ENCODE measurements around the gene F2RL1. TPM values are rescaled to one million over a fixed set of nuclear protein-coding genes. Genes with fewer than 3 reads are reported as not detected.
"Not testable (repeated sequence)": the region's sequence is repeated elsewhere in the genome, so short reads cannot be mapped to it uniquely, and the experiment has no call there.

F2RL1 gene, protein sequence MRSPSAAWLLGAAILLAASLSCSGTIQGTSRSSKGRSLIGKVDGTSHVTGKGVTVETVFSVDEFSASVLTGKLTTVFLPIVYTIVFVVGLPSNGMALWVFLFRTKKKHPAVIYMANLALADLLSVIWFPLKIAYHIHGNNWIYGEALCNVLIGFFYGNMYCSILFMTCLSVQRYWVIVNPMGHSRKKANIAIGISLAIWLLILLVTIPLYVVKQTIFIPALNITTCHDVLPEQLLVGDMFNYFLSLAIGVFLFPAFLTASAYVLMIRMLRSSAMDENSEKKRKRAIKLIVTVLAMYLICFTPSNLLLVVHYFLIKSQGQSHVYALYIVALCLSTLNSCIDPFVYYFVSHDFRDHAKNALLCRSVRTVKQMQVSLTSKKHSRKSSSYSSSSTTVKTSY
- 24.1 and 25.5 TPM in 2 replicates for total RNA-seq

DNA sequence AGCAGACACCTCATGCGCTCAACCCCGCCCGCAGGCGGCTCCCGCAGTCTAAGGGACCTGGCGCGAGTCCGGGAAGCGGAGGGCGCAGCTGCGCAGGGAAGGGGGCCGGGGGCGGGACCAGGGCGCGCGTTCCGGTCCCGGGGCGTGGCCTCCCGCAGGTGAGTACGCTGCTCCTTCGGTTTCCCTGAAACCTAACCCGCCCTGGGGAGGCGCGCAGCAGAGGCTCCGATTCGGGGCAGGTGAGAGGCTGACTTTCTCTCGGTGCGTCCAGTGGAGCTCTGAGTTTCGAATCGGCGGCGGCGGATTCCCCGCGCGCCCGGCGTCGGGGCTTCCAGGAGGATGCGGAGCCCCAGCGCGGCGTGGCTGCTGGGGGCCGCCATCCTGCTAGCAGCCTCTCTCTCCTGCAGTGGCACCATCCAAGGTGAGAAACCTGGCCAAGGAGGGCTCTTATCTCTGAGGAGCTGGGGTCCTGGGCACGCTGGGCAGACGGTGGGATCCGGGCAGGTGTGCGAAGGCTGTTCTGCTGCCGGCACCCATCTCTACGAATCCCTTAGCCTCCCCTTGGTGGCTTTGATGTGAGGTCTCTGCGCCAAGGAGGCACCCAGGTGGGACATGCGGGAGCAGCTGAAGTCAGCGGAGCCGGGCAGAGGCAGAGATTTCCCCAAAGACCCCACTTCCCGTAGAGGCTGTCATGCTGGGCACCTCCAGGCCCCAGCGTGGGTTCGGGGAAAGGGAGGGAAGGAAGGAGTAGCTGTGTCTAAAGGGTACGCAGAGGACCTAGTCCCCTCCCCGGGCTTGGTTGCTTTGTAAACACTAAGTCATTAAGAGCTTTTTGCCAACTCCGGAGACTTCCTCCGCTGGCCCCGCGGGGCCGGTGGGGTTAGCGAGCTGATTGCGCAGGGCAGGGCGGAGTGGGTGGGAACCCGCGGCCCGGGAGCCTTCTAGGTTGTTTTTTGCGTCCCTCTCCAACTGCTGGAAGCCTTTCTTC is at the start of gene F2RL1:
F2RL1 (plus strand) TSS at position 187 of the 988 bp plus-strand sequence; CDS start at position 340, 153 bp downstream.
- TF ChIP-seq, protein P1, sequence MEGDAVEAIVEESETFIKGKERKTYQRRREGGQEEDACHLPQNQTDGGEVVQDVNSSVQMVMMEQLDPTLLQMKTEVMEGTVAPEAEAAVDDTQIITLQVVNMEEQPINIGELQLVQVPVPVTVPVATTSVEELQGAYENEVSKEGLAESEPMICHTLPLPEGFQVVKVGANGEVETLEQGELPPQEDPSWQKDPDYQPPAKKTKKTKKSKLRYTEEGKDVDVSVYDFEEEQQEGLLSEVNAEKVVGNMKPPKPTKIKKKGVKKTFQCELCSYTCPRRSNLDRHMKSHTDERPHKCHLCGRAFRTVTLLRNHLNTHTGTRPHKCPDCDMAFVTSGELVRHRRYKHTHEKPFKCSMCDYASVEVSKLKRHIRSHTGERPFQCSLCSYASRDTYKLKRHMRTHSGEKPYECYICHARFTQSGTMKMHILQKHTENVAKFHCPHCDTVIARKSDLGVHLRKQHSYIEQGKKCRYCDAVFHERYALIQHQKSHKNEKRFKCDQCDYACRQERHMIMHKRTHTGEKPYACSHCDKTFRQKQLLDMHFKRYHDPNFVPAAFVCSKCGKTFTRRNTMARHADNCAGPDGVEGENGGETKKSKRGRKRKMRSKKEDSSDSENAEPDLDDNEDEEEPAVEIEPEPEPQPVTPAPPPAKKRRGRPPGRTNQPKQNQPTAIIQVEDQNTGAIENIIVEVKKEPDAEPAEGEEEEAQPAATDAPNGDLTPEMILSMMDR (IDR thresholded peaks at IDR 0.05; ENCODE audit: insufficient read depth, low read length, severe bottlenecking), result peak; percentile 2
- FAIRE-seq (no peak), DNase-seq (ENCODE audit: low read depth) (peak; percentile 90)
- no peaks in the 10 kb centered on the region for H3K27me3 ChIP-seq (ENCODE audit: control insufficient read depth, insufficient read depth, low read length)
- H3K4me3 ChIP-seq (ENCODE audit: low read depth, low read length), result peak within 1 kb of the TSS; percentile 77
- H3K36me3 ChIP-seq (ENCODE audit: control insufficient read depth, insufficient read depth, low read length), result no peaks in the 10 kb centered on the region

DNA sequence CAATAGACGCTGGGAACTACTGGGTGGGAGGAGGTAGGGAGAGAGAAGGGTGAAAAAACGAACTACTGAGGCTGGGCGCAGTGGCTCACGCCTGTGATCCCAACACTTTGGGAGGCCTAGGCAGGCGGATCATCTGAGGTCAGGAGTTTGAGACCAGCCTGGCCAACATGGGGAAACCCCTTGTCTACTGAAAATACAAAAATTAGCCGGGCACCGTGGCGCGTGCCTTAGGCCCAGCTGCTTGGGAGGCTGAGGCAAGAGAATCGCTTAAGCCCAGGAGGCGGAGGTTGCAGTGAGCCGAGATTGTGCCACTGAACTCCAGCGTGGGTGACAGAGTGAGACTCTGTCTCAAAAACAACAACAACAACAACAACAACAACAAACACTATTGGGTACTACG is 47.8 kb upstream of the F2RL1 start:
- not testable (repeated sequence) for H3K4me3 ChIP-seq (ENCODE audit: low read depth, low read length); H3K27me3 ChIP-seq (ENCODE audit: control insufficient read depth, insufficient read depth, low read length); FAIRE-seq; DNase-seq (ENCODE audit: low read depth); H3K36me3 ChIP-seq (ENCODE audit: control insufficient read depth, insufficient read depth, low read length)

DNA sequence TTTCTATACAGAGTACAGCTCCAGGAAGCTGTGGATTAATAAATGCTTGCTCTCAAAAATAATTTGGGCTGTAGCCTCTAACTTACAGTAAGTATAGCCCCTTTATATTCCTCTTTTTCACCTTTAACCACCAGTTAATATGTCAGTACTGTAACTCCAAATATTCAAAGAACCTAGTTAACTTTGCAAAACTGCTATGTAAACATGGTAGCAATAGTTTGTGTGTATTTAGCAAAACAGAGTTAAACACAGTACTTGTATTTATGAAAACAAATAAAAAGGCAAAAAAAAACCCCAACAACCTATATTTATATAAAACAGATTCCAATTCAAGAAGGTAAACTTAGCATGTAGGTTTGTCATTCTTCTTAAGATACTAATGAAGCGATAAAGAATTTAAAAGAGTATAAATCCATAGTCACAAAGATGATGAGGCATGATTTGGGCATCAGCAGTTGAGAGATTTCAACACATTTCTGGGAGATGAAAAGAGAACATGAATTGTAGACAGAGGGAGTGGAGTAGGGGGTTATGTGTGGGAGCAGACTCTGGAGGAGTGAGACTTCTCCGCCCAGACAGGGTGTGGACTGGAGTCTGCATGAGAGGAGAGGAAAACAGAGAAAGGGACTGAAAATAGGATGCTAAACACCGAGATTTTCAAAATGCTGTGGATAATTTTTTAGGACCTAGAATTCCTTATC is 47.0 kb upstream of the F2RL1 start:
- TF ChIP-seq, protein P1 (IDR thresholded peaks at IDR 0.05; ENCODE audit: insufficient read depth, low read length, severe bottlenecking), result no peak
- no peak for DNase-seq (ENCODE audit: low read depth)
- Histone ChIP-seq H3K4me3 (ENCODE audit: low read depth, low read length) (no peak overlapping the region), H3K36me3 (ENCODE audit: control insufficient read depth, insufficient read depth, low read length) (no peaks in the 10 kb centered on the region), H3K27me3 (ENCODE audit: control insufficient read depth, insufficient read depth, low read length) (no peaks in the 10 kb centered on the region)
- FAIRE-seq, result no peak

DNA sequence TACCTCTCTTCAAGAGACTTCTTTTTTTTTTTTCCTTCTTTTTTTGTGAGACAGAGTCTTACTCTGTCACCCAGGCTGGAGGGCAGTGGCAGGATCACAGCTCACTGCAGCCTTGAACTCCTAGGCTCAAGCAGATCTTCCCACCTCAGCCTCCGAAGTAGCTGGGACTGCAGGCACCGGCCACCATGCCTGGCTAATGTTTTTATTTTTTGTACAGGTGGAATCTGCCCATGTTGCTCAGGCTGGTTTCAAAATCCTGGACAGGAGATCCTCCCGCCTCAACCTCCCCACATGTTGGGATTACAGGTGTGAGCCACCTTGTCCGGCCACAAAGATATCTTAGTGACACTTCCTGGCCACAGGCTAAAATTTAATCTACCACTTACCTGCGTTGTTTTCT is 42.9 kb upstream of the F2RL1 start:
- H3K36me3 ChIP-seq (ENCODE audit: control insufficient read depth, insufficient read depth, low read length), result no peaks in the 10 kb centered on the region
- H3K4me3 ChIP-seq (ENCODE audit: low read depth, low read length), result no peak overlapping the region
- TF ChIP-seq, protein P1 (IDR thresholded peaks at IDR 0.05; ENCODE audit: insufficient read depth, low read length, severe bottlenecking), result no peak
- FAIRE-seq (no peak), DNase-seq (ENCODE audit: low read depth) (no peak)
- H3K27me3 ChIP-seq (ENCODE audit: control insufficient read depth, insufficient read depth, low read length), result no peaks in the 10 kb centered on the region

DNA sequence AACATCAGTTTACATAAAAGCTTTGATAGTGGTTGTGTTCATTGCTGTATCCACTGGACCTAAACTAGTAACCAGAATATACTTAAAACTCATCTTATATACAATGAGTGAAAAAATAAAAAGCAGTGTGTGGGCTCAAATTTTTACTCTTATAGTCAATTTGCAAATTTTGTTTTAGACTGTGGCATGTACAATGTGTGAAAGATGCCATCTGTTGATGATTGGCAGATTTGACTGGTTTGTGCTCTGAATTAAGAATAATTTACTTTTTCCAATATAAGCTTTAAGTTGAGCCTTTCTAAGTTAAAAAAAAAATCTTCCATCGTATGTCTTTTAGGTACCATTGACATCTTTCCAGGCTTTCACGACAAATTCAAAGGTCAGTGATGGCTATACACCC is 42.4 kb upstream of the F2RL1 start:
- DNase-seq (ENCODE audit: low read depth), result no peak
- no peaks in the 10 kb centered on the region for H3K27me3 ChIP-seq (ENCODE audit: control insufficient read depth, insufficient read depth, low read length)
- H3K4me3 ChIP-seq (ENCODE audit: low read depth, low read length), result no peak overlapping the region
- no peak for FAIRE-seq
- TF ChIP-seq, protein P1 (IDR thresholded peaks at IDR 0.05; ENCODE audit: insufficient read depth, low read length, severe bottlenecking), result no peak
- H3K36me3 ChIP-seq (ENCODE audit: control insufficient read depth, insufficient read depth, low read length), result no peaks in the 10 kb centered on the region

DNA sequence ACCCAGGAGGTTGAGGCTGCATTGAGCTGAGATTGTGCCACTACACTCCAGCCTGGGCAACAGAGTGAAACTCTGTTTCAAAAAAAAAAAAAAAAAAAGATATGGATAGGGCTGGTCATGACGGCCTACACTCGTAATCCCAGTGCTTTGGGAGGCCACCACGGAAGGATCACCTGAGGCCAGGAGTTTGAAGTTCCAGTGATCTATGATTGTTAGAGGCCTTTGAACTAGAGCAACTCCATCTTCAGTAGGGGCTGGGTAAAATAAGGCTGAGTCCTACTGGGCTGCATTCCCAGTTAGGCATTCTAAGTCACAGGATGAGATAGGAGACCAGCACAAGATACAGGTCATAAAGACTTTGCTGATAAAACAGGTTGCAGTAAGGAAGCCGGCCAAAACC is 38.2 kb upstream of the F2RL1 start:
- FAIRE-seq; H3K4me3 ChIP-seq (ENCODE audit: low read depth, low read length); DNase-seq (ENCODE audit: low read depth); H3K36me3 ChIP-seq (ENCODE audit: control insufficient read depth, insufficient read depth, low read length); H3K27me3 ChIP-seq (ENCODE audit: control insufficient read depth, insufficient read depth, low read length): not testable (repeated sequence)
